HG02763 (cell line): ENCODE results near the gene TMEM69.
"Not testable (repeated sequence)": the region's sequence is repeated elsewhere in the genome, so short reads cannot be mapped to it uniquely, and the experiment has no call there.

Experiments
- ATAC-seq: cut with Tn5 transposase; IDR thresholded peaks from one replicate; pipeline ENCODE4 v1.9.1; 2021; ENCODE audit warnings: mild to moderate bottlenecking, moderate library complexity; ENCODE audit not compliant: unreplicated experiment

The TMEM69 gene

GRCh38 chr1:45687754-45688740 is at the start of gene TMEM69:
Gene TMEM69 (plus strand): TSS chr1:45688181. CDS start chr1:45691069, 2,888 bp downstream.
- ATAC-seq: no peak

GRCh38 chr1:45640293-45640692 is 47.7 kb upstream of the TMEM69 start:
- no peak for ATAC-seq

- no peak for ATAC-seq
Observed at GRCh38 chr1:45643321-45643720, 44.7 kb upstream of the TMEM69 start.

- ATAC-seq: no peak
Observed at GRCh38 chr1:45643978-45644377, 44.0 kb upstream of the TMEM69 start.

- ATAC-seq: no peak
Observed at GRCh38 chr1:45644661-45645060, 43.3 kb upstream of the TMEM69 start.

- no peak for ATAC-seq
Observed at GRCh38 chr1:45647248-45648021, 40.5 kb upstream of the TMEM69 start.

- ATAC-seq: no peak
Observed at GRCh38 chr1:45654540-45655280, 33.3 kb upstream of the TMEM69 start.

GRCh38 chr1:45656573-45657226 is 31.3 kb upstream of the TMEM69 start:
- no peak for ATAC-seq

- no peak for ATAC-seq
Observed at GRCh38 chr1:45658171-45658570, 29.8 kb upstream of the TMEM69 start.

GRCh38 chr1:45659222-45659621 is 28.8 kb upstream of the TMEM69 start:
- ATAC-seq: no peak

GRCh38 chr1:45660336-45660735 is 27.6 kb upstream of the TMEM69 start:
- no peak for ATAC-seq

GRCh38 chr1:45666836-45667235 is 21.1 kb upstream of the TMEM69 start:
- no peak for ATAC-seq

GRCh38 chr1:45667321-45668111 is 20.5 kb upstream of the TMEM69 start:
- ATAC-seq: no peak

- no peak for ATAC-seq
Observed at GRCh38 chr1:45668526-45668925, 19.5 kb upstream of the TMEM69 start.

- no peak for ATAC-seq
Observed at GRCh38 chr1:45669379-45669778, 18.6 kb upstream of the TMEM69 start.

GRCh38 chr1:45669859-45670655 is 17.9 kb upstream of the TMEM69 start:
- ATAC-seq: no peak

- ATAC-seq: no peak
Observed at GRCh38 chr1:45673956-45674355, 14.0 kb upstream of the TMEM69 start.

- ATAC-seq: no peak
Observed at GRCh38 chr1:45674478-45674877, 13.5 kb upstream of the TMEM69 start.

- not testable (repeated sequence) for ATAC-seq
Observed at GRCh38 chr1:45676553-45676952, 11.4 kb upstream of the TMEM69 start.
